CD4-positive, alpha-beta T cell treated with Interleukin-17A for 4 hours (primary cell): ENCODE measurements around the gene ZBTB16.

Experiments
- DNase-seq: peaks from one replicate; pipeline ENCODE4 v3.0.0-alpha.2; 2020; ENCODE audit warnings: mixed read lengths

Gene ZBTB16

DNA sequence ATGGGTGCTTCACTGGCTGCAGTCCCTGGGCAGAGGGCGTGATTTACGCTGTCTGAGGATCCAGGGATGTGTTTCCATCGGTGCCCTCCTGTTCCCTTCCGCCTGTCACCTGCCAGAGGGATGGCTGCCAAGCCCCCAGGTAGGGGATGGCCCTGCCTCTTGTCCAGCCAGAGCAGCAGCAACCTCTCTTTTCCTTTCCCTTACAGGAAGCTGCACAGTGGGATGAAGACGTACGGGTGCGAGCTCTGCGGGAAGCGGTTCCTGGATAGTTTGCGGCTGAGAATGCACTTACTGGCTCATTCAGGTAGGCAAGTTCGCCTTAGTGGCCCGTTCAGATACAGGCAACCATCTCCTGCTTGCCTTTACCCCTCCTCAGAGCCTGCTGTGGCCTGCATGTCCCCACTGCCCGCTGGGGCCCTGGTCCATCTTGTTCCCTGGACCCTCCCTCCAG lies 96.6 kb downstream of the ZBTB16 start:
- no peak for DNase-seq

DNA sequence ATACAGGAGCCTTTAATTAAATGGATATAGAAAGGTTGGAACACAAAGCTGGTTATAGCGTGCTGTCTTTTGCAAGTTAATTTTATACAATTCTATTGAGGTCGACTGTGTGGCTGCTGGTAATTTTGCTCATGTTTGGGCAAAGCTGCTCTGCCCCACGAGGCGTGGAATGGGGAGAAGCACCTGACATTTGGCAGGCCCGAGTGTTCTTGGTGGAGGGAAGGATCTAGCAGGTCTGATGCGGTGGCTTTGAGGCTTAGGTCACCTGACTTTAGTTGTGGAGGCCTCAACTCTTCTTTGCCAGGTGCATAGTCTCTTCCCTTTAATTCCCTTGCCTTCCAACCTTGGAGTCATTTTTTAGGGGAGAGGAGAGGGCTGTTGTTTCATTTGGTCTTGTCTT lies 97.3 kb downstream of the ZBTB16 start:
- no peak for DNase-seq

DNA sequence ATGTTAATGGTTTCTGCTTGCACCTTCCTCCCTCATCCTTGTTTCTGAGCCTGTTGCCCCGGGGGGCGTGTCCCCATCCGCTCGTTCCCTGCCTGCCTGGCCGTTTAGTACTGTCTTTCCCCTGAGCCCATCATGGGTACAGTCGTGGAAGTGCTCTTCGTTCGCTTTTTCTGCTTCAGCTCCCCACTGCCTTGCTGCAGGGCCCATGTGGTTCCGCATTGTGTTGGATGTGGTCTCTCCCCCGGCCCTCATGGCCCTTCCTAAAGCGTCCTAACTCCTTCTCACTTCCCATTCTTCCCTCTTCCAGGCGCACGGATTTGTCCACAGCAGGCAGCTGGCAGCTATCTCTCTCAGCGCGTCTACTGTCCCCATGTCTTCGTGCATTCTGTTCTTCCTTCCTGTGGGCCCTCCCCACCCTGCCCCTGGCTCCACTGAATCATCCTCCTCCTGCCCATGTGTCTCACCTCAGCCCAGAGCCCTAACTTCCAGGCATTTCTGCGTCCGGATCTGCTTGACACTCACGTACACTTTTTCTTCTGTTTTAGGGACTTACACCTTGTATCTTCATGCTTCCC lies 98.1 kb downstream of the ZBTB16 start:
- DNase-seq = no peak

DNA sequence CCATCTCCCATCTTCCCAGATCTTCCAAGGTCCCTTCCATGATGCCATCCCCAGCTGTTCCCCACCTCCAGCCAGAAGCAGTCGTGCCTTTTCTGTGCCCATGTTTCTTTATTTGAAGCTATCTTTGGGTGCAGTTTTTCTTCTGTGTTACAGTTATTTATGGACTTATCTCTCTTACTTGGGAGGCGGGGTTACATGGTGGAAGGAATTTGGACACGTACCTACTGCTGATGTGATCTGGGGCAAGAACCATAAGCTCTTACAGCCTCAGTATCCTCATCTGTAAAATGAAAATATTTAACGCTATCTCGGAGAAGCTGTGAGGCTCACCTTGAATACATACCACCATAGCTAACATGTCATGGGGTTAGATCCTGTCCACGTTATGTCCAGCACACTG lies 98.9 kb downstream of the ZBTB16 start:
- no peak for DNase-seq

GRCh38 chr11:114158886-114159285 lies 99.4 kb downstream of the ZBTB16 start:
- no peak for DNase-seq

GRCh38 chr11:114159320-114159719 lies 99.8 kb downstream of the ZBTB16 start:
- DNase-seq = no peak

DNA sequence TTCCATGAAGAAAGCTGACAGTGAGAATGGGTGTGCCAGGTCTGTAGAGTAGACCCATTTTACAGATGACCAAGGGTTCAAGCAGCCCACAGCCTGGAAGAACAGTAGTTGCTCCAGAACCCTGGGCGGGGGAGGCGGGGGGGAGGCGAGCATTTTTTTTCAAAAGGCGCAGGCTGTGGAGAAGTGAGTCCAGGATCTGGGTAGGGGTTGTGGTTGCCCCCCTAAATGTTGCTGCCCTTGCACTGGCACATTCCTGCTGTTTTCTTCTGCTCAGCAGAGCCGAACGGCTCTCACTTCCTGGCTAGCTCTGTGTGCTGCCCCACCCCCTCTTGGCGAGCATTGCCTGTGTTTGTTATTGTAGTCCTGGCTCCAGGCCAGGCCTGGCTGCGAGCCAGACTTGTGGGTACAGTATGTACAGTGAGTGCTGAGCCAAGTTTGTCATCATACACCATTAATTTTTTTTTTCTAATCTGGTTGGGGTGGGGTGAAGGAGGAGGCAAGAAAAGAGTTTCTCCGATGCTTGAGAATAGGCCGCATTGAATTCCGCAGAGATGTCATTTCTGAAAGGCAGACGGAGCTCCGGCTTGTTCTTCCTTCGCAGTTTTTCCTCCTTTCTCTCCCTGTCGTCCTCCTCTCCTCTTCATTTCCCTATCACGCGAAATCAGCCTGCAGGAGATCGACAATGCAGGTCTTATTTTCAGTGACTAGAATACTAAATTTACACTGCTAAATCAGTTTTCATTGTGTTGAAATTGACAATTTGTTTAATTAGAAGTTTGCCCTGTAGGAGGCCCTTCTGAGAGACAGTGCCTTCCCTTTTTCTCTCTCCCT lies 100.5 kb downstream of the ZBTB16 start:
- peak; percentile 99 for DNase-seq

DNA sequence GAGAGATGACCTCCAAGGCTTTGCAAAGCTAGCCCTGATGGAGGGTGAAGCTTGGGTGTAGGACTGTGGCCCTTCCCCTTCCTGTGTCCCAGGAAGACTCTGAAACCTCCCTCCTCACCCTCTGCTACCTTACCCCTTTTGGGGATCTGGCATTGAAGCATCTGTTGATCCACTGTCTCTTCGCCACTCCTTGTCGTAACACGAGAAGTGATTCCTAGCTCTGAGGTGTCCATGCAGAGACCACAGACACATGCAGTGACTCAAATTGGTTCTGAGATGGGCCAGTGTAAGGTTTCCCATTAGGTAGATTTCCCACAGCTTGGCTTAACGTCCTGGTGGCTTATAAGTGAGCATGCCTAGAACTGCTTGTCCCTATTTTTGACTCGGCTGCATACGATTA lies 101.4 kb downstream of the ZBTB16 start:
- DNase-seq = no peak

- no peak for DNase-seq
These were observed 102.2 kb downstream of the ZBTB16 start for GRCh38 chr11:114161486-114162250.

DNA sequence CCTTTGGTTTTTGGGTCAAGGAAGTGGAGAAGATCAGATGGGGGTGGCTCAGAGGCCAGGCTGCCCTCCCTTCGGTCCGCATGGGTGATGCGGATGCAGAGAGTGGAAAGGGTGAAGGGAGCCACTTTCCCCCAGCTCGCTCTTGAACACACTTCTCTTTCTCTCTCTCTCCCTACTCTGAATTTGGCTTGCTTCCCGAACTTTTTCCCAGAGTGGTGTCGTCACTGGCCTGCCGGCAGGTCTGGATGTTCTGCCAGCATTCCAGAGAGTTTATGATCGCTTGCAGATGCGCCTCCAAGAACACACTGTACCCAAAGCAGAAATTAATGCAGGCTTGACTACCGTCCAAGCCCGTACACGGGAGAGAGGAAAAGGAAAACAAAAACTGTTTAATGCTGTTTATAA lies 103.2 kb downstream of the ZBTB16 start:
- no peak for DNase-seq

DNA sequence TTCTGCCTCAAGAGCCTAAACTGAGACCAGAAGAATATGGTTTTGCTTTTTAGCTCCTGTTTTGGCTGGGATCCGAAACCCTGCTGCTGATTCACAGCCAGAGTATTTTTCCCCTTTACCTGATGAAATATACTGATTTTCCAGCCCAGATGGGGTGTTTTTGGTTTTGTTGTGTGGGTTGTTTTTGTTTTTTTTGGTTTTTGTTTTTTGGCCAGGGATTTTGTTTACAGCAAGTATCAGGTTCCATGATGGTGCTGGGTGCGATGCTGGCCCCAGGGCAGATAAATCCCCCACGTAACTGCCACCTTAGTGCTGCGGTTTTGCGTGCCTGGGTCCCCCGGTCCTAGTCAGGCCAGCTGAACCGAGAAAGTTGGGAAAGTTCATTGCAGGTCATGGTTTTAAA lies 103.7 kb downstream of the ZBTB16 start:
- DNase-seq = no peak

DNA sequence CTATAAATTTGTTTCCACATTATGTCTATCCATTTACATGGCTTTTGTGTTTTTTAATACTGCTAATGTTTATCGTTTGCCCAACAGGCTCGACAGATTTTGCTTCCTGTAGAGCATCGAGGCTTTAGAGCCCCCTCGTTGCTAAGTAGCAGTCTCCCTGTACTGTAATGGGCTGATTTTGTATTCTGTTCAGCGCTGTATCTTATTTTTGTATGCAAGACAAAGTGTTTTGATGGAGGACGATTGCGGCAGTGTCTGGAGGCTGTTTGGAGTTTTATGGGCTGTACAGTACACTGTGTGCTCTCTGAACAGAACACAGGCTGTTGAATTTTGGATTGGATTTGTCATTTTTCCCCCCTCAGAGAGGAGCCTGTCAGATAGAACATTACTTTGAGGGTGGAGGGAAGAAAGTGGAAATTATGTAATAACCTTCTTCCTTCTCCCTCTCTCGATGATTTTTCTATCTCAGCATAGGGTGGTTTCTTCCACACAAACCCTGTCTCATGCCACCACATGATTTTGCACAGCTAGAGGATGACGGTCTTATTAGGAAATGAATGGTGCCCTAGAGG lies 104.4 kb downstream of the ZBTB16 start:
- DNase-seq = no peak

DNA sequence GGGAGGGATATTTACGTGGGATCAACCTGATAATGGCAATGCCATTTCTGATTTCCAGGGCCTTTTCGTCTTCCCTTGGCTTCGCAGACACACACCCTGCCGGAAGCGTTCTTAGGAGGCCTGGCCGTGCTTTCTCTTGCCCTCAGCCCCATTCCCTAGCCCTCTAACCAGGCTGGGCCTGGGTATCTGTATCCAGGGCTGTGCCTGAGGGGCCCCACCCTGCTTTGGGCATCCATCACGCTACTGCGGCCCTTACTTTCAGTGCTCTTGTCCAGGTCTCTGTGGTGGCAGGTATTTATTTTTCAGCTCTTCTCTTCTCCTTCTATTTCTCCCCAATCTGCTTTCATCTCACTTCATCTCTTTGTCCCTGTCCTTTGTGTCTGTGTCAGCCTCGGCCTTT lies 105.0 kb downstream of the ZBTB16 start:
- no peak for DNase-seq

DNA sequence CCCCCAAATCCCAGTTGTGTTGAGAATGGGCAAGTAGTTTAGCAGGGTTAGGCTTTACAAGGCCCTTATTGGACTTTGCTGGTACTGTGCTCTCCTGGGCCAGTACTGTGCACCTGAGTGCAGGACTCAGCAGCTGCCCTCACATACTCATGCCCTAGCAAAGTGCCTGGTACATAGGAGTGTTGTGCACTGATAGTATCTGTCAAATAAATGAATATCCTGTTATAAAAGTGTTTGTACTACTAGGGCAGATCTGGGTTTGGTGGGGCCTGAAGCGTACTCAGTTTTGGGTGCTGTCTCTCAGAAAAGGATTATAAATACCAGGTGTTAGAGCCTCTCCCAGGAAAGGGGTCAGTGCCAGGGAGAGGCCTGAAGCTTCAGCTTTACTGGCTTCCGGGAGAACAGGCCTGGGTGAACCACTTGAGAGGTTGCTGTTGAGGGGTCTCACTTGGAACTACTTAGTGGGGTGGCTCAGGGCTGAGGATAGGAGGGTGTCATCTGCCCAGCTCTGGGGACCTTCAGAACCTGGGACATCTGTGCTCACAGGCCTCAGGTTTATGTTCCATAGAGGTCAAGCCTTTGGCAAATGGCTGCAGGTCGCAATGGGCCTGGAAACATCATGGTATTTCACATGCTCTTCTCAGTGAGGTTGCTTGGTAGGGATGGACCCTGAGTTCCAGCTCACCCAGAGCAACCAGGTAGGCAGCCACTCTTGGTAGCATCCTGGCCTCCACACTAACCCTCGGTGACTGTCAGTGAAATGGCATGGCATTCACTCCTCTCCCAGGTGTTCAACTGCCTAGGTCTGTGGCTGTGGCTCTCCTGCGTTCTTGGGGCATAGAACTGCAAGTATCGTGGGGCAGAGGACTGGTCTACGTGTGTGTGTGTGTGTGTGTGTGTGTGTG lies 106.1 kb downstream of the ZBTB16 start:
- no peak for DNase-seq

- no peak for DNase-seq
These were observed 106.9 kb downstream of the ZBTB16 start for GRCh38 chr11:114166362-114166761.

DNA sequence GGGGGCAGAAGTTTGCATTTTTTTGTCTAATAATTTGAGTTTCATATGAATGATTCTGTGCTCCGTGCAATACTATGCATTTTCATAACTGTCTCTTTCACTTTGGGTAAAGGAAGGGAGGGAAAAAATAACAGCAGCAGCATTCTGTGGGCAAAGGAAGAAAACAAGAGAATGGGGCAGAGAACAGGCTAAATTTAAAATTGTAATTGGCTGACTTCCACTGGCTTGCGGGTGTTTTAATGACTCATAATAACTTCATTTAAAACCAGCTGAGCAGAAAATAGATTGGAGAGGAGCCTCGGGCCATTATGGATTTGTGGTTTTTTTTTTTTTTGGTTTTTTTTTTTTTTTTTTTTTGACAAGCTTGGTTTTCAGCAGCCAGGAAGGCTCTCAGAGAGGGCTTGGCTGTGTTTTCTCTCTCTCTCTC lies 107.4 kb downstream of the ZBTB16 start:
- DNase-seq = peak; percentile 60

GRCh38 chr11:114167355-114167754 lies 107.8 kb downstream of the ZBTB16 start:
- no peak for DNase-seq

DNA sequence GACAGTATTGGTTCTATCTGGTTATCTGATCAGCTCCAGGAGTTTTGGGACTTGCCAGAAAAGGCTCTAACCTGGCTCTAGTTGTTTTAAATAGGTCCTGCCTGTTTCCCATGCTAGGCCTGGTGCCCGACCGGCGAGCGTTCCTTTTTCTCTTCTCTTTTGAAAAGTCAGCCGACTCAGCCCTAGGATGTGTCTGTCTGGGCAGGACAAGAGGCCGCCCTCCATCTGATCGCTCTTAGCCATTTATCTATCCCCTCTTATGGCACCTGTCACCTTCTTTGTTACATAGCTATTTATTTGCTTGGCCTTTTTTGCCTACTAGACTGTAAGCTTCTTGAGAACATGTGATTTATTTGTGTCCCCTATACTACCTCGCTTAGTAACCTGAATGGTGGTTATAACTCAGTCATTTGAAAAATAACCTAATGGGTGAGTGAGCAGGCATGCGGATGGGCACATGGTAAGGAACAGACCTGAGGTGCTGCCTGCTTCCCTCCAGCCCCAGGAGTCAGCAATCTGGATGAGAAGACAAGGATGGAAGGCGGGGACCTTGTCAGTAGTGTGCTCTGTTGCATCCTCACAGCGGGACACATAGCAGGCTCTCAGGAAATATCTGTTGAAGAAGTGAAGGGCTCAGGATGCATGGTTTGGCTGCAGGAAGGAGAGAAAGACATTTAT lies 108.4 kb downstream of the ZBTB16 start:
- no peak for DNase-seq

GRCh38 chr11:114168691-114169090 lies 109.2 kb downstream of the ZBTB16 start:
- DNase-seq = peak; percentile 47

DNA sequence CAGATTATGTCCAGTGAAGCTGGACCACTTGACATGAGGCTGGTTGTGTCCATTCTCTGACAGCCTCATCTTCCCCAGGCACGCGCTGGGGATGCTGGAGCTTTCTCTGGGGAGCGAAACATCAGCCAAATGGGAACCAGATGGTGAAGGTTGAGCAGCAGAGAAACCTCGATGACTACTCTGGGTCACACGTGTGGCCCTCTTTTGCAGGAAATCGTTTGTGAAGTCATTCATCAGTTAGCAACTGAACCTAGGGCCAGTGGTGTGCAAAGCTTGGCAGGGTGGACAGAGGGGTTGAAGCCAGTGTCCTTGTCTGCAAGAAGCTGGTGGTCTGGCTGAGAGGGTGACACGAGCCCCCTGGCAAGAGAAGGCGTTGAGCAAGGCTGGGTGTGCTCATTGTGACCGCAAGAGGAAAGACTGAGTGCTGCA lies 109.8 kb downstream of the ZBTB16 start:
- no peak for DNase-seq

GRCh38 chr11:114169821-114170220 lies 110.3 kb downstream of the ZBTB16 start:
- no peak for DNase-seq

- no peak for DNase-seq
These were observed 110.7 kb downstream of the ZBTB16 start for GRCh38 chr11:114170226-114170625.
